HepG2 (cell line): Measurements from ENCODE around the gene SH3BGR.

Experiments
- ATF6 ChIP-seq: sonication (generic); formaldehyde crosslinking; conservative IDR thresholded peaks from 2 replicates; pipeline ENCODE4 v1.4.0; 2020; ENCODE audit warnings: missing genetic modification reagents
- POLR2A ChIP-seq, 2 experiments: IDR thresholded peaks; 2 replicates each; pipeline ENCODE4 v1.6.1; 2011; ENCODE audit warnings: low read depth in 2 of 2, low read length in 2 of 2, mild to moderate bottlenecking in 1 of 2, moderate library complexity in 1 of 2; ENCODE audit not compliant: insufficient read depth in 1 of 2
- PRDM10 ChIP-seq: sonication (generic); formaldehyde crosslinking; IDR thresholded peaks from 2 replicates; pipeline ENCODE4 v1.4.0; 2020; ENCODE audit warnings: low read depth, missing genetic modification reagents

DNA sequence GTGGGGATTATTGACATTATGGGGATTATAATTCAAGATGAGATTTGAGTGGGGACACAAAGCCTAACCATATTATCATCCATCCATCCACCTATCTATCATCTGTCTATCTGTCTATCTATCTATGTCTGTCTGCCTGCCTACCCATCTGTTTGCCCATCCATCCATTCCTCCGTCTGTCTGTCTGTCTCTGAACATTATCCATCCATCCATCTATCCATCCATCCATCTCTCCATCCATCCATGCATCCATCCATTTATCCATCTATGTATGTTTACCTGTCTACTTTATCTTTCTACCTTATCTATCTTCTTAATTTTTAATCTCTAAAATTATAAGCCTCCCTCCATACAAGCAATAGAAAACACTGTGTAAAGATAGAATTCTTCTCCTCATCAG is 47.4 kb downstream of the SH3BGR start:
- TF ChIP-seq ATF6 (CRISPR knock-in tag) (no peak), POLR2A (IDR thresholded peaks at IDR 0.05; ENCODE audit: insufficient read depth in 1 of 2, low read depth in 2 of 2, low read length in 2 of 2) (no peak), PRDM10 (CRISPR knock-in tag) (no peak)
